Stimulated activated CD8-positive, alpha-beta memory T cell treated with anti-CD3 and anti-CD28 coated beads, Interleukin-12 subunit alpha, Interleukin-12 subunit beta, amount 100 ng/mL, for 24 hours (primary cell): ENCODE measurements around the gene TSSK3.

Experiments
- DNase-seq: peaks from one replicate; pipeline ENCODE4 v3.0.0-alpha.2; 2020; ENCODE audit errors: extremely low read depth

Gene TSSK3

GRCh38 chr1:32400876-32401631 lies 38.7 kb downstream of the TSSK3 start:
- peak; percentile 5 for DNase-seq

GRCh38 chr1:32404946-32405345 lies 42.6 kb downstream of the TSSK3 start:
- no peak for DNase-seq

GRCh38 chr1:32405672-32406467 lies 43.5 kb downstream of the TSSK3 start:
- DNase-seq: no peak

GRCh38 chr1:32406629-32407111 lies 44.3 kb downstream of the TSSK3 start:
- DNase-seq: no peak

- no peak for DNase-seq
These were observed 48.9 kb downstream of the TSSK3 start for GRCh38 chr1:32411261-32411660.

- DNase-seq: peak; percentile 33
These were observed 51.3 kb downstream of the TSSK3 start for GRCh38 chr1:32413507-32414185.
